Measurements from ENCODE around the gene SIX5.

SIX5 gene

DNA sequence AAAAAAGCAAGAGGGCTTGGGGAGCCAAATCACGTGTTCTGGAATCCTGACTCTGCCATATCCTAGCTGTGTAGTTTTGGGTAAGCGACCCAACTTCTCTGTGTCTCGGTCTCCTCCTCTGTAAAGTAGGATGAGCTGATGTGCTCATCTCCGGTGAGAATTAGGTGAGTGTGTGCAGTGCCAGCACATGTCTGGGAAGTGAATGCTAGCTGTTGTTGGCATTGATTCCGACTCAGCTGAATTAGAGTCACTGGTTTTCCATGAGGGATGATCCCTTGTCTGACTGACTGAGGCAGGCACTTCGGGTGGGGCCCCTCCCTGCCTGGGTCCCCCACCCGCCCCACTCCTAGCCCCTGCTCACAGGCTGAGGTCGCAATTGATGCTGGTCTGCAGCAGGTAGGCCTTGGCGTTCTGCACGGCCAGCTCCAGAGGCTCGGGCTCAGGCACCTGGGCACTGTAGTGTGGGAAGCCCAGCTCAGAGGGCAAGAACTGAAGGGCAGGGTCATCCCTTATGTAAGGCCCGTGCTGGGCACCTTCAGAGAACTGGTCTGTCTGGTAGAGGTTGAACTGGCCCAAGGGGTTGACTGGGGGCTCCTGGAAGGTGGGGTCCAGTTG is 45.2 kb upstream of the SIX5 start:
- no peaks in the 10 kb centered on the region for H3K9me3 ChIP-seq (ENCODE audit: insufficient read depth, low read length)
- no peak for DNase-seq (ENCODE audit: low read depth, low spot score)
- peaks cover 13% of the 10 kb centered on the region for H3K4me1 ChIP-seq (ENCODE audit: insufficient read depth, insufficient read length)
- no peaks in the 10 kb centered on the region for H3K27me3 ChIP-seq (ENCODE audit: insufficient read depth, insufficient read length)
- TF ChIP-seq ZNF274 (IDR thresholded peaks at IDR 0.05; ENCODE audit: low read depth, low read length) (no peak), SUZ12 (IDR thresholded peaks at IDR 0.05; ENCODE audit: extremely low read depth, insufficient read depth, insufficient read length) (no peak), YY1 (IDR thresholded peaks at IDR 0.05; ENCODE audit: insufficient read depth, insufficient read length) (no peak)
- peak overlapping the region; percentile 79 for H3K9ac ChIP-seq (ENCODE audit: insufficient read length, low read depth)
- H3K36me3 ChIP-seq (ENCODE audit: insufficient read depth, insufficient read length, low read length): peaks cover 1% of the 10 kb centered on the region
- H3K4me3 ChIP-seq (ENCODE audit: insufficient read length, low read depth): peak overlapping the region; percentile 61

DNA sequence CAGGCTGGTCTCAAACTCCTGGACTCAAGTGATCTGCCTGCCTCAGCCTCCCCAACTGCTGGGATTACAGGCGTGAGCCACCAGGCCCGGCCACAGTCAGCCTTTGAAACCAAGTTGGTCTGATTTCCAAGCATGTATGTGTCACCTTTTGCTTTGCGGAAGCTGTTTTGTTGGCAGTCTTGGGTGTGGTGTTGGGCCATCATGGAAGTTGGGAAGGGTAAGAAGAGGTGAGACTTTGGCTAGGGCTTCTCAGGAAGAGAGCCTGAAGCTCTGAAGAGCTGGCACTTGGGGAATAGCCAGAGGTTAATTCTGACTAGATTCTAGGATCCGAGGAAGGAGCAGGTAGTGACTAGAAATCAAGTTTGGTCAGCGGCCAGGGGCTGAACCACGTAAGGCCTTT is 43.2 kb upstream of the SIX5 start:
- no peaks in the 10 kb centered on the region for H3K9me3 ChIP-seq (ENCODE audit: insufficient read depth, low read length)

DNA sequence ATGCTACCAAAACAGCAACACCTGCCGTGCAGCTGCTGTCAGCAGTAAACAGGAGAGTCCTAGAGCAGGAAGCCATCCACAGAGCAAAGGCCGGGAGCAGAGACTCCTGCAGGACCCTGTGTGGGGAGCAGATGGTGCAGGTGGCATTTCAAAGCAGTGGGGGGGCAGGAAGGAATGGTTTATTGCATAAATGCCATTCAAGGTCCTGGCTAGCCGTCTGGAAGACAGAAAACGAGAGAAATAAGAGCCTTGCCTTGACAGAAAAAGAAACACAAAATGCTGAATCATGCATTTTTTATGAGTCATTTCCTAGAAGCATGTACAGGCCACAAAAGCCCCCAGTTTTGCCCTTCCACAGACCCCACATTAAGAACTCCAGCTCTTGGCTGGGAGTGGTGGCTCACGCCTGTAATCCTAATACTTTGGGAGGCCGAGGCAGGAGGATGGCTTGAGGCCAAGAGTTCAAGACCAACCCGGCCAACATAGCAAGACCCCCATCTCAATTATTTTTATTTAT is 40.6 kb upstream of the SIX5 start:
- no peak overlapping the region for H3K9ac ChIP-seq (ENCODE audit: insufficient read length, low read depth)
- TF ChIP-seq YY1 (IDR thresholded peaks at IDR 0.05; ENCODE audit: insufficient read depth, insufficient read length) (no peak), SUZ12 (IDR thresholded peaks at IDR 0.05; ENCODE audit: extremely low read depth, insufficient read depth, insufficient read length) (no peak), ZNF274 (IDR thresholded peaks at IDR 0.05; ENCODE audit: low read depth, low read length) (no peak)
- DNase-seq (ENCODE audit: low read depth, low spot score): no peak
- no peak overlapping the region for H3K4me3 ChIP-seq (ENCODE audit: insufficient read length, low read depth)
- H3K9me3 ChIP-seq (ENCODE audit: insufficient read depth, low read length): no peaks in the 10 kb centered on the region
- no peaks in the 10 kb centered on the region for H3K27me3 ChIP-seq (ENCODE audit: insufficient read depth, insufficient read length)
- H3K4me1 ChIP-seq (ENCODE audit: insufficient read depth, insufficient read length): peaks cover 3% of the 10 kb centered on the region
- no peaks in the 10 kb centered on the region for H3K36me3 ChIP-seq (ENCODE audit: insufficient read depth, insufficient read length, low read length)

More for the DNA sequence above, 43.2 kb upstream of the SIX5 start:
- Histone ChIP-seq H3K27me3 (ENCODE audit: insufficient read depth, insufficient read length) (no peaks in the 10 kb centered on the region), H3K4me1 (ENCODE audit: insufficient read depth, insufficient read length) (peaks cover 3% of the 10 kb centered on the region), H3K9ac (ENCODE audit: insufficient read length, low read depth) (no peak overlapping the region), H3K4me3 (ENCODE audit: insufficient read length, low read depth) (no peak overlapping the region), H3K36me3 (ENCODE audit: insufficient read depth, insufficient read length, low read length) (no peaks in the 10 kb centered on the region)
- DNase-seq (ENCODE audit: low read depth, low spot score): no peak
- TF ChIP-seq YY1 (IDR thresholded peaks at IDR 0.05; ENCODE audit: insufficient read depth, insufficient read length): no peak
- no peak for TF ChIP-seq ZNF274 (IDR thresholded peaks at IDR 0.05; ENCODE audit: low read depth, low read length)

- Histone ChIP-seq H3K4me3 (ENCODE audit: insufficient read length, low read depth) (no peak overlapping the region), H3K9me3 (ENCODE audit: insufficient read depth, low read length) (no peaks in the 10 kb centered on the region), H3K27me3 (ENCODE audit: insufficient read depth, insufficient read length) (no peaks in the 10 kb centered on the region), H3K9ac (ENCODE audit: insufficient read length, low read depth) (no peak overlapping the region), H3K36me3 (ENCODE audit: insufficient read depth, insufficient read length, low read length) (no peaks in the 10 kb centered on the region), H3K4me1 (ENCODE audit: insufficient read depth, insufficient read length) (peaks cover 2% of the 10 kb centered on the region)
- TF ChIP-seq ZNF274 (IDR thresholded peaks at IDR 0.05; ENCODE audit: low read depth, low read length) (no peak), YY1 (IDR thresholded peaks at IDR 0.05; ENCODE audit: insufficient read depth, insufficient read length) (no peak), SUZ12 (IDR thresholded peaks at IDR 0.05; ENCODE audit: extremely low read depth, insufficient read depth, insufficient read length) (no peak)
- no peak for DNase-seq (ENCODE audit: low read depth, low spot score)
Measured at GRCh38 chr19:45805719-45806118, 36.7 kb upstream of the SIX5 start.

DNA sequence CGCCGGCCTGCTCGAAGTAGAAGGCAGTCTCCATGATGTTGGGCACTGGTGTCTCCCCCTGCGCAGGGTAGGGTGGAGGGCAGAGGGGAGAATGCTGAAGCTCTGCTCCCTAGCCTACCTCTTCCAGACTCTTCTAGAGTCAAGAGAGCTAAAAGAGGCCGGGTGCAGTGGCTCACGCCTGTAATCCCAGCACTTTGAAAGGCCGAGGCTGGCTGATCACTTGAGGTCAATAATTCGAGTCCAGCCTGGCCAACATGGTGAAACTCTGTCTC is 35.8 kb upstream of the SIX5 start:
- Histone ChIP-seq H3K9ac (ENCODE audit: insufficient read length, low read depth) (no peak overlapping the region), H3K4me1 (ENCODE audit: insufficient read depth, insufficient read length) (peaks cover 4% of the 10 kb centered on the region), H3K9me3 (ENCODE audit: insufficient read depth, low read length) (no peaks in the 10 kb centered on the region), H3K27me3 (ENCODE audit: insufficient read depth, insufficient read length) (no peaks in the 10 kb centered on the region), H3K36me3 (ENCODE audit: insufficient read depth, insufficient read length, low read length) (no peaks in the 10 kb centered on the region), H3K4me3 (ENCODE audit: insufficient read length, low read depth) (no peak overlapping the region)
- no peak for DNase-seq (ENCODE audit: low read depth, low spot score)
- no peak for TF ChIP-seq ZNF274 (IDR thresholded peaks at IDR 0.05; ENCODE audit: low read depth, low read length)
- TF ChIP-seq YY1 (IDR thresholded peaks at IDR 0.05; ENCODE audit: insufficient read depth, insufficient read length): no peak
- no peak for TF ChIP-seq SUZ12 (IDR thresholded peaks at IDR 0.05; ENCODE audit: extremely low read depth, insufficient read depth, insufficient read length)

DNA sequence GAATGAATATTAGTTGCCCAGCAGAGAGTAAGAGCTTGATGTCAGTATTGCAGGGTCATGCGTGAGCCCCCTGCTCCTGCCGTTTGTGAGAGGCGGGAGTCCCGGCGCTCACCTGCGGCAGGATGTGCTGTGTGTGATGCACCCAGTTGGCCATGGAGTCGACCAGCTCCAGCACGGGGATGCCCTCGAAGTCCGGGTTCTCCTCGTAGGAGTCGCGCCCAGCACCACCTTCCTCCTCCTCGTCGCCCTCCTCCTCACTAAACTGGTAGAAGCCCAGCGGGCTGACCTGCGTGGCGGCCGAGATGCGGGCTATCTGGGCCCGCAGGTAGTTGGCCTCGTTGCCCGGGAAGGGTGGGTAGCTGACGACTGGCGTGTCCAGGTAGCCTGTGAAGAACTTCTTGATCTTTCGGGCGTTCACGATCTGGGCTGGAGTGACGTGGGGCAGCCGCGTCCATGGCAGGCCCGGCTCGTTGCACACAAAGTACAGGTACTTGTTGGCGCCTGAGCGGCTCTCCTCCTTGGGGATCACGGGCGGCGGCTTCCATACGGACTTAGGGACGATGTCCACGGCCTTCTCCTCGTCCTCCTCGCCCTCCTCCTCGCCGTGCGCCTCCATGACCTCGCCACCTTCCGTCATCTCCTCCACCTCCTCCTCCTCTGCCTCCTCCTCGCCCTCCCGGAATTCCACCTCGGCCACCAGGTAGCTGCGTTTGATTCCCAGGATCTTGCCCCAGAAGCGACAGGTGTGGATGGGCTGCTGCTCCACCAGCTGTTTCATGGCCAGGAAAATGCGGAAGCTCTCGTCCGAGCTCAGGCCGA is 35.3 kb upstream of the SIX5 start:
- no peaks in the 10 kb centered on the region for H3K36me3 ChIP-seq (ENCODE audit: insufficient read depth, insufficient read length, low read length)
- H3K9me3 ChIP-seq (ENCODE audit: insufficient read depth, low read length): no peaks in the 10 kb centered on the region
- no peak overlapping the region for H3K4me3 ChIP-seq (ENCODE audit: insufficient read length, low read depth)
- no peak for TF ChIP-seq ZNF274 (IDR thresholded peaks at IDR 0.05; ENCODE audit: low read depth, low read length)
- TF ChIP-seq YY1 (IDR thresholded peaks at IDR 0.05; ENCODE audit: insufficient read depth, insufficient read length): no peak
- no peak for TF ChIP-seq SUZ12 (IDR thresholded peaks at IDR 0.05; ENCODE audit: extremely low read depth, insufficient read depth, insufficient read length)
- DNase-seq (ENCODE audit: low read depth, low spot score): no peak
- H3K4me1 ChIP-seq (ENCODE audit: insufficient read depth, insufficient read length): peaks cover 4% of the 10 kb centered on the region
- H3K9ac ChIP-seq (ENCODE audit: insufficient read length, low read depth): no peak overlapping the region
- no peaks in the 10 kb centered on the region for H3K27me3 ChIP-seq (ENCODE audit: insufficient read depth, insufficient read length)

DNA sequence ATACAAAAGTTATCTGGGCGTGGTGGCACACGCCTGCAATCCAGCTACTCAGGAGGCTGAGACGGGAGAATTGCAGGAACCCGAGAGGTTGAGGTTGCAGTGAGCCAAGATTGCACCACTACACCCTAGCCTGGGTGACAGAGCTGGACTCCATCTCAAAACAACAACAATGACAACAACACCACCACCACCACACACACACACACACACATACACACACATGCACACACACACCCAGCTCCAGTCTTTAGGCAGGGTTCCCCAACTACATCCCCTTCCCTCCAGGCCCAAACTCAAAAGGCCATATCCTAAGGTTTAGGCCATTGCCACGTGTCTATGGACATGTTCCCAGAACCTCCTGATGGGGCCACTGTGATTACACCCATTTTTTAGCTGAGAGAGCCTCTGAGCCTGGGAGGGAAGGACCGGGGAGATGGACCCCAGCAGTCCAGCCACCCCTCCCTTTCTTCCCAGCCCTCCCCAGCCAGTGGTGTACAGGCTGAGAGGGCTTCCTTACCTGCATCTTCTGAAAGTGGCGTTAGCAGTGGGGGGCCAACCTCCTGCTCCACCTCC is 32.6 kb upstream of the SIX5 start:
- Histone ChIP-seq H3K9me3 (ENCODE audit: insufficient read depth, low read length) (no peaks in the 10 kb centered on the region), H3K4me1 (ENCODE audit: insufficient read depth, insufficient read length) (peaks cover 5% of the 10 kb centered on the region), H3K9ac (ENCODE audit: insufficient read length, low read depth) (no peak overlapping the region), H3K36me3 (ENCODE audit: insufficient read depth, insufficient read length, low read length) (no peaks in the 10 kb centered on the region), H3K27me3 (ENCODE audit: insufficient read depth, insufficient read length) (no peaks in the 10 kb centered on the region), H3K4me3 (ENCODE audit: insufficient read length, low read depth) (no peak overlapping the region)
- TF ChIP-seq YY1 (IDR thresholded peaks at IDR 0.05; ENCODE audit: insufficient read depth, insufficient read length) (no peak), SUZ12 (IDR thresholded peaks at IDR 0.05; ENCODE audit: extremely low read depth, insufficient read depth, insufficient read length) (no peak), ZNF274 (IDR thresholded peaks at IDR 0.05; ENCODE audit: low read depth, low read length) (no peak)
- DNase-seq (ENCODE audit: low read depth, low spot score): no peak
